Endodermal cell (in vitro differentiated cells): Measurements from ENCODE around the gene KCNQ1. TPM values are rescaled to one million over a fixed set of nuclear protein-coding genes. Genes with fewer than 3 reads are reported as not detected.

Experiments
- DNase-seq: peaks from one replicate; pipeline ENCODE4 v3.0.0-alpha.2; 2017
- H3K27ac ChIP-seq: 2 replicates; pipeline ENCODE4 v1.5.1; 2013; ENCODE audit warnings: mild to moderate bottlenecking, low read depth, low read length, moderate library complexity
- H3K27me3 ChIP-seq: 2 replicates; pipeline ENCODE4 v1.6.1; 2013; ENCODE audit warnings: mild to moderate bottlenecking, low read length, moderate library complexity; ENCODE audit not compliant: insufficient read depth, control insufficient read depth, poor library complexity, severe bottlenecking
- H3K36me3 ChIP-seq: 2 replicates; pipeline ENCODE4 v1.7.0; 2013; ENCODE audit warnings: mild to moderate bottlenecking, low read length, moderate library complexity; ENCODE audit not compliant: control insufficient read depth, insufficient read depth
- H3K4me1 ChIP-seq: one replicate; pipeline ENCODE4 v1.7.0; 2013; ENCODE audit warnings: low read length; ENCODE audit not compliant: control insufficient read depth, insufficient read depth
- H3K4me3 ChIP-seq: 2 replicates; pipeline ENCODE4 v1.5.1; 2013; ENCODE audit warnings: mild to moderate bottlenecking, low read length, moderate library complexity
- H3K9ac ChIP-seq: 2 replicates; pipeline ENCODE4 v1.6.1; 2013; ENCODE audit warnings: mild to moderate bottlenecking, low read length, moderate library complexity; ENCODE audit not compliant: poor library complexity, severe bottlenecking; ENCODE audit errors: extremely low read depth
- H3K9me3 ChIP-seq: 2 replicates; pipeline ENCODE4 v1.6.1; 2013; ENCODE audit warnings: mild to moderate bottlenecking, low read length, moderate library complexity; ENCODE audit not compliant: control insufficient read depth
- H3K27ac Mint-ChIP-seq: 2 replicates; pipeline ENCODE4 v1.8.0; 2020; ENCODE audit warnings: mixed read lengths
- H3K27me3 Mint-ChIP-seq: 2 replicates; pipeline ENCODE4 v1.8.0; 2021; ENCODE audit warnings: mild to moderate bottlenecking, mixed read lengths; ENCODE audit not compliant: insufficient read depth
- H3K36me3 Mint-ChIP-seq: 2 replicates; pipeline ENCODE4 v1.8.0; 2020; ENCODE audit warnings: low read depth, mixed read lengths
- H3K4me1 Mint-ChIP-seq: 2 replicates; pipeline ENCODE4 v1.8.0; 2020; ENCODE audit warnings: mixed read lengths
- H3K4me3 Mint-ChIP-seq: 2 replicates; pipeline ENCODE4 v1.8.0; 2020; ENCODE audit warnings: mild to moderate bottlenecking, moderate library complexity, mixed read lengths
- H3K9me3 Mint-ChIP-seq: 2 replicates; pipeline ENCODE4 v1.8.0; 2020; ENCODE audit warnings: mild to moderate bottlenecking, mixed read lengths
- CTCF ChIP-seq: fragments of 200-600 bp; sonication (generic); conservative IDR thresholded peaks from 2 replicates; pipeline ENCODE4 v1.5.0; 2021; ENCODE audit warnings: antibody characterized with exemption, mild to moderate bottlenecking
- WGBS, 2 experiments: methylation state at CpG; one replicate each; pipeline versions ENCODE4 v1.1.5 to v1.1.7; 2013; ENCODE audit warnings: missing lambda C conversion rate in 2 of 2, mixed read lengths in 1 of 2; ENCODE audit not compliant: insufficient coverage in 1 of 2, insufficient read length in 1 of 2; 5-methylcytosine and 5-hydroxymethylcytosine counted together
- total RNA-seq, 2 donors: library from RNA; stranded (reverse); fragmentation: NEBNext Ultra II Directional in 1 of 2; extraction: Animal tissue kit (Norgen Biotek cat#: 25700) in 1 of 2; gene quantifications; 2 replicates in 1 of 2; 3 replicates in 1 of 2; pipeline ENCODE4 v1.2.1, GENCODE V29; 2021

Gene KCNQ1
- total RNA-seq, 2 donors from 2014 or later: 1.8 to 3.5 TPM

DNA sequence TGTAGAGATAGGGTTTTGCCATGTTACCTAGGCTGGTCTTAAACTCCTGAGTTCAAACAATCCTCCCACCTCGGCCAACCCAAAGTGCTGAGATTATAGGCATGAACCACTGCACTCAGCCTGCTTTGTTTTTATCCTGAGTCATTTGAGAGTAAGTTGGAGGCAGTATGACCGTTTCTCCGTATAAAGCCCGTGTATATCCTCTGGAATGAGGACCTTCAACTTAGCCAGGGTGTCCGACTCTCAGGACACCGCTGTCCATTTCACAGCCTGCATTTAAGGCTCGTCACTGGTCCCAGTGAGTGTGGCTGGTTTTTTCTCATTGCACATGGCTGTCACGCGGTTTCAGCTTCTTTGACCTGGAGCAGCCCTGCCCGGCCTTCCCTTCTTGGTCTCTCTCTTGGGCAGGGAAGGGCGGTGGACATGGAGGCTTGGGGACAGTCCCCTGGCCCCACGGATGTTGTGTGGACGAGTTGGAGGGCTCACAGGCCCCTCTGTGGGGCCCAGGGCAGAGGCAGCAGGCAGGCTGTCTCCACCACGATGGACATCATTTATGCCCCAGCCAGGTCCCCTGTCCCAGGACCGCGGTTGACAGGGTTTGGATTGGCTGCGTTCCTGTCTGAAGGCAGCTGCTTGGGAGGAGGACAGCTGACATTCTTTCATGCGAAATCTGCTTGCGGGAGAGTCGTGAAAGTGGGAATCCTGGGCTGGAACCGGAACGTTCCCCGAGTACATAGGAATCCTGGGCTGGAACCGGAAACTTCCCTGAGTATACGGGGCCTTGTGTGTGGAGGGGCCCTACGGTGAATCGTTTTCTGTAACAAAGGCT is 93.3 kb downstream of the KCNQ1 start:
- Mint-ChIP-seq H3K36me3 (no peaks in the 10 kb centered on the region), H3K27me3 (peaks cover 55% of the 10 kb centered on the region), H3K27ac (no peak overlapping the region), H3K4me1 (peaks cover 6% of the 10 kb centered on the region), H3K4me3 (no peak overlapping the region), H3K9me3 (no peaks in the 10 kb centered on the region)
- H3K9me3 ChIP-seq: no peaks in the 10 kb centered on the region
- H3K27ac ChIP-seq: no peak overlapping the region
- H3K4me3 ChIP-seq: no peak overlapping the region
- DNase-seq: peak; percentile 3
- TF ChIP-seq CTCF: no peak
- 92 to 93% methylated on average over 15 to 27 of the region's 27 CpGs for WGBS, 2 experiments
- no peaks in the 10 kb centered on the region for H3K36me3 ChIP-seq
- peaks cover 7% of the 10 kb centered on the region for H3K27me3 ChIP-seq
- H3K9ac ChIP-seq: no peak overlapping the region
- peaks cover 9% of the 10 kb centered on the region for H3K4me1 ChIP-seq

DNA sequence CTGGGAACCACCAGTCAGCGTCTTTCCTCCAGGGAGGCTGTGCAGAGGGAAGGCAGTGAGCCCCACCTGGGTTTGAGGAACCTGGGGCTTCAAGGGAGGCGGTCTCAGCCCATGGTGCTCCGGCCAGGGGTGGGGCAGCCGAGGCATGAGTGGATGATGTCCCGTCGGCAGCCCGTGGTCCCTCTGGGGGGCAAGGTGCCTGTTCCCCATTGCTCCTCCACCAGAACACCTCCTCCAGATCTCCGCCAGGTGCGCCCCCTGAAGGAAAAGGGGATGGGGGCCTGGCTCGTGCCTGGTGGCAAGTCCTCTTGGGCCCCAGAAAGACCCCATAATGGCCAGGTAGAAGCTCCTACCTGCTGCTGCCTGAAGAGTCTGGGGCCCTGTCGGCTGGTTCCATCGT is 94.1 kb downstream of the KCNQ1 start:
- peaks cover 11% of the 10 kb centered on the region for H3K27me3 ChIP-seq
- no peak for TF ChIP-seq CTCF

DNA sequence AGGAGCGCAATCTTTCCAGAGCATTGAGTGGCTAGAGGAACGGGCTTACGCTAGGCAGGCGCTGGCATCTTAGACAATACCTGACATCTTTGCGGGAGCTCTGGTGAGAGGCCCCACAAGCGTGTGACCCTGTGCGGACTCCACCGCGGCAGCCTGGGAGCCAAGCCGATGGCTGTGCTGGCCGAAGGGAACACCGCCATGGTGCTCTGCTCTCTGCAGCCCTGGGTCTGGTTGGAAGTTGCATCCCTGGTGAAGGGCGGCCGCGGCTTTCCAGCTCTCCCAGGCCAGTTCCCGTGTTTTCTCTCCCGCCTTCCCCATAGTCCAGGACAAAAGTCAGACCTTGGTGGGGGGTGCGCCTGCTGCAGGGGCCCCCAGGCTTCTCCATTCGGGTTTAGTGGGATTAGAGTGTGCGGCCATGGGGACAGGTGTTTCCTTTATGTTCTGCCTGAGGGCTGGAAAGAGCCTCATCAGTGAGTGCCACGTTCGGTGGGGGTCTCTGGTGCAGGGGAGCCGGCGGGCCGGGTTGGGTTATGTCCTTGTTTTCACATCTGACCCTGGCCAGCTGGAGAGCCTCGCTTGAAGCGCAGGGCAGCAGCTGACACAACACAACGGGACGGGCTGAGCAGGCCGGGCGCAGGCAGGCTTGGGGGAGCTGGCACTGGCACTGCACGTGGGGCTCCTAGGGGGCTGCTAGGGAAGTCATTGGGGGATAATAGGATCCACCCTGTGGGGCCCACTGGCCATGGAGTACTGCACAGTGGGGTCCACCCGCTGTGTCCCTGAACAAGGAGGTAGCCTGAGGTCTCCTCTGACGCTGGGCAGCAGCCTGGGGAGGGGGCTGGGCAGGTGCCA is 94.8 kb downstream of the KCNQ1 start:
- no peaks in the 10 kb centered on the region for H3K4me1 Mint-ChIP-seq
- H3K9me3 Mint-ChIP-seq: no peaks in the 10 kb centered on the region
- peak; percentile 36 for DNase-seq
- peaks cover 12% of the 10 kb centered on the region for H3K27me3 ChIP-seq
- H3K27me3 Mint-ChIP-seq: peaks cover 62% of the 10 kb centered on the region
- H3K4me1 ChIP-seq: no peaks in the 10 kb centered on the region
- H3K9me3 ChIP-seq: no peaks in the 10 kb centered on the region
- H3K27ac ChIP-seq: no peak overlapping the region
- H3K4me3 Mint-ChIP-seq: no peak overlapping the region
- no peak overlapping the region for H3K27ac Mint-ChIP-seq
- WGBS, 2 experiments: 94 to 95% methylated on average over 27 to 34 of the region's 34 CpGs
- no peak overlapping the region for H3K9ac ChIP-seq
- H3K4me3 ChIP-seq: no peak overlapping the region
- H3K36me3 Mint-ChIP-seq: no peaks in the 10 kb centered on the region
- H3K36me3 ChIP-seq: no peaks in the 10 kb centered on the region
- TF ChIP-seq CTCF: no peak

More for the DNA sequence above, 94.1 kb downstream of the KCNQ1 start:
- Mint-ChIP-seq H3K27ac (no peak overlapping the region), H3K27me3 (peaks cover 62% of the 10 kb centered on the region), H3K4me1 (no peaks in the 10 kb centered on the region), H3K4me3 (no peak overlapping the region), H3K9me3 (no peaks in the 10 kb centered on the region), H3K36me3 (no peaks in the 10 kb centered on the region)
- H3K36me3 ChIP-seq: no peaks in the 10 kb centered on the region
- peaks cover 2% of the 10 kb centered on the region for H3K4me1 ChIP-seq
- peak; percentile 33 for DNase-seq
- H3K9ac ChIP-seq: no peak overlapping the region
- no peaks in the 10 kb centered on the region for H3K9me3 ChIP-seq
- no peak overlapping the region for H3K4me3 ChIP-seq
- no peak overlapping the region for H3K27ac ChIP-seq
- 94 to 98% methylated on average over 9 to 12 of the region's 12 CpGs for WGBS, 2 experiments
